ENCODE data around the gene CIAO3. TPM values are rescaled to one million over a fixed set of nuclear protein-coding genes. Genes with fewer than 3 reads are reported as not detected.
"Not testable (repeated sequence)": the region's sequence is repeated elsewhere in the genome, so short reads cannot be mapped to it uniquely, and the experiment has no call there.

The CIAO3 gene
- total RNA-seq, 1 donor from 2014 or later, result 43.1 TPM

DNA sequence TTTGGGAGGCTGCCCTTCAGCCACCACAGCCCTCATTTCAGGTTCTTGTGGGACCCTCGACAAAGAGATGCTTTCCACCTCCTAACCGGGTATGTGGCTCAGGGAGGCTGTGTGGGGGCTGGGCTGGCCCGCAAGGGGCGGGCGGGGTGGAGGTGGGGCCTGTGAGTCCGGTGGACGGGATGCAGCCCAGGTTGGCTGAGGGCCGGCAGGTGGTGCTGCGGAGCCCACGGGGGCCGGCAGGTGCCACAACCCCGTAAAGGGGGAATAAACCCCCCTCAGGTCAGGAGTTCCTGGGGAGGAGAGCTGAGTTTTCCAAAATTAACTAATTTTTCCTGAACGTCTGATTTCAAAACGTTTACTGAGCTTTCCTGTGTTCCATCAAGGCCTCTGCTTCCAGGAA lies 4.9 kb upstream of the CIAO3 start:
- intact Hi-C loops (cut with micrococcal nuclease), result no loop called here
- DNase-seq (no peak), ATAC-seq (ENCODE audit: low read depth) (no peak)
- Mint-ChIP-seq H3K9me3 (no peaks in the 10 kb centered on the region), H3K27ac (no peak overlapping the region), H3K4me1 (no peaks in the 10 kb centered on the region), H3K27me3 (no peaks in the 10 kb centered on the region), H3K4me3 (no peak overlapping the region), H3K36me3 (ENCODE audit: low read depth) (no peaks in the 10 kb centered on the region)
- ChIA-PET POLR2A (interaction anchor here (0.8 kb wide), 1 partner anchor 170 kb away, joined by 3 read pairs; no protein-coding TSS in a partner anchor), CTCF (no interaction called here)
- TF ChIP-seq CTCF (IDR thresholded peaks at IDR 0.05), result no peak

GRCh38 chr16:743794-744500 lies 3.1 kb upstream of the CIAO3 start:
- peaks cover 10% of the 10 kb centered on the region for H3K4me1 Mint-ChIP-seq
- no peaks in the 10 kb centered on the region for H3K9me3 Mint-ChIP-seq
- H3K36me3 Mint-ChIP-seq (ENCODE audit: low read depth), result peaks cover 5% of the 10 kb centered on the region
- ChIA-PET CTCF (no interaction called here), POLR2A (interaction anchor here (0.6 to 1.3 kb wide), 3 partner anchors 16 to 963 kb away, joined by 3 to 4 read pairs (median 4); partner anchors contain the start of gene ANTKMT)
- no peak for DNase-seq
- ATAC-seq (ENCODE audit: low read depth), result no peak
- no peak overlapping the region for H3K27ac Mint-ChIP-seq
- TF ChIP-seq CTCF (IDR thresholded peaks at IDR 0.05), result no peak
- H3K27me3 Mint-ChIP-seq, result no peaks in the 10 kb centered on the region
- H3K4me3 Mint-ChIP-seq, result no peak overlapping the region
- intact Hi-C loops (cut with micrococcal nuclease), result no loop called here

GRCh38 chr16:742894-743293 lies 2.1 kb upstream of the CIAO3 start:
- H3K4me1 Mint-ChIP-seq, result peaks cover 18% of the 10 kb centered on the region
- H3K36me3 Mint-ChIP-seq (ENCODE audit: low read depth); intact Hi-C loops (cut with micrococcal nuclease); ATAC-seq (ENCODE audit: low read depth); H3K27me3 Mint-ChIP-seq; DNase-seq; H3K27ac Mint-ChIP-seq; H3K4me3 Mint-ChIP-seq; H3K9me3 Mint-ChIP-seq: not testable (repeated sequence)
- CTCF ChIA-PET, result interaction anchor here (0.8 kb wide), 1 partner anchor 27 kb away, joined by 3 read pairs; no protein-coding TSS in a partner anchor
- POLR2A ChIA-PET, result interaction anchor here (0.6 to 0.7 kb wide), 2 partner anchors 15 to 66 kb away, joined by 3 to 4 read pairs; no protein-coding TSS in a partner anchor

DNA sequence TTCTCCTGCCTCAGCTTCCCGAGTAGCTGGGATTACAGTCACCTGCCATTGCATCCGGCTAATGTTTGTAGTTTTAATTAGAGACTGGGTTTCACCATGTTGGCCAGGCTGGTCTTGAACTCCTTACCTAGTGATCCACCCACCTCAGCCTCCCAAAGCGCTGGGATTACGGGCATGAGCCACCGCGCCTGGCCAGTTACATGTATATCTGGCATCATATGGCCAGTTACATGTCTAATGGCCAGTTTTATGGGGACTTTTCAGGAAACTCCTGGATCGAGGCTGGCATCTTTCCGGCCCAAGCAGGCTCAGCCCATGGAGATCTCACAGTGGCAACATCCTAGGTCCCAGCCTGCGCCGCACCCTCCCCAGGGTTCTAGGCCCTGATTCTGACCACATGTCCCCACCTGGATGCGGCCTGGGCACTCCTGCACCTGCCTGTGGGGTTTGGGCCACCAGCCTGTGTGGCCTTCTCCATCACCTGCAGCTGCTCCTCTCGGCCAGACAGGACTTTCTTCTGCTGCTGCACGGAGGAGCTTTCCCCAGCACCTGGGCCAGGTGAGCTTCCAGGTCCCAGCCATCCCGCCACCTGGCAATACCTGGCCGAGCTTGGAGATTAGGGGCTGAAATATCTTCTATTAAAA lies 1.3 kb upstream of the CIAO3 start:
- H3K27me3 Mint-ChIP-seq, result no peaks in the 10 kb centered on the region
- ChIA-PET CTCF (interaction anchor here (2.8 kb wide), 1 partner anchor 20 kb away, joined by 12 read pairs; the partner anchor contains the start of gene ANTKMT), POLR2A (no interaction called here)
- H3K4me3 Mint-ChIP-seq, result peak overlapping the region; percentile 38
- ATAC-seq (ENCODE audit: low read depth) (no peak), DNase-seq (no peak)
- H3K27ac Mint-ChIP-seq, result no peak overlapping the region
- intact Hi-C loops (cut with micrococcal nuclease), result loop anchor here (1.0 to 2.0 kb wide), 6 partner anchors 14 to 163 kb away; partner anchors contain the start of genes CHTF18 and RPUSD1
- H3K4me1 Mint-ChIP-seq, result peaks cover 24% of the 10 kb centered on the region
- peaks cover 12% of the 10 kb centered on the region for H3K36me3 Mint-ChIP-seq (ENCODE audit: low read depth)
- no peak for TF ChIP-seq CTCF (IDR thresholded peaks at IDR 0.05)
- H3K9me3 Mint-ChIP-seq, result no peaks in the 10 kb centered on the region

- ChIA-PET POLR2A (interaction anchor here (1.0 to 2.9 kb wide), 7 partner anchors 13 to 50 kb away, joined by 3 to 19 read pairs (median 5); partner anchors contain the start of genes ANTKMT, CCDC78 and WDR24), CTCF (interaction anchor here (1.1 to 2.8 kb wide), 4 partner anchors 19 to 45 kb away, joined by 4 to 12 read pairs (median 4); partner anchors contain the start of genes ANTKMT and METRN)
- DNase-seq, result no peak
- H3K27ac Mint-ChIP-seq, result no peak overlapping the region
- no peak for TF ChIP-seq CTCF (IDR thresholded peaks at IDR 0.05)
- ATAC-seq (ENCODE audit: low read depth), result peak; percentile 12
- H3K27me3 Mint-ChIP-seq, result no peaks in the 10 kb centered on the region
- H3K9me3 Mint-ChIP-seq, result no peaks in the 10 kb centered on the region
- H3K4me3 Mint-ChIP-seq, result peak overlapping the region; percentile 83
- H3K36me3 Mint-ChIP-seq (ENCODE audit: low read depth), result peaks cover 26% of the 10 kb centered on the region
- intact Hi-C loops (cut with micrococcal nuclease), result loop anchor here (2.0 kb wide), 3 partner anchors 48 to 162 kb away; partner anchors contain the start of genes CHTF18 and RPUSD1
- peaks cover 32% of the 10 kb centered on the region for H3K4me1 Mint-ChIP-seq
Observed at GRCh38 chr16:740459-740763, 386 bp downstream of the CIAO3 start.

Measured in activated B cell treated with CpG ODN at 0.5 μM for 24 hours (primary cell).